Measurements from ENCODE around the gene SNAP29. TPM values are rescaled to one million over a fixed set of nuclear protein-coding genes. Genes with fewer than 3 reads are reported as not detected.

SNAP29 gene
- total and polyA plus RNA-seq, 9 of the 15 experiments (the other 6 are each of a cell fraction or from before 2014, with no cell fraction given): 19.5 to 250 (median 75.9) TPM

DNA sequence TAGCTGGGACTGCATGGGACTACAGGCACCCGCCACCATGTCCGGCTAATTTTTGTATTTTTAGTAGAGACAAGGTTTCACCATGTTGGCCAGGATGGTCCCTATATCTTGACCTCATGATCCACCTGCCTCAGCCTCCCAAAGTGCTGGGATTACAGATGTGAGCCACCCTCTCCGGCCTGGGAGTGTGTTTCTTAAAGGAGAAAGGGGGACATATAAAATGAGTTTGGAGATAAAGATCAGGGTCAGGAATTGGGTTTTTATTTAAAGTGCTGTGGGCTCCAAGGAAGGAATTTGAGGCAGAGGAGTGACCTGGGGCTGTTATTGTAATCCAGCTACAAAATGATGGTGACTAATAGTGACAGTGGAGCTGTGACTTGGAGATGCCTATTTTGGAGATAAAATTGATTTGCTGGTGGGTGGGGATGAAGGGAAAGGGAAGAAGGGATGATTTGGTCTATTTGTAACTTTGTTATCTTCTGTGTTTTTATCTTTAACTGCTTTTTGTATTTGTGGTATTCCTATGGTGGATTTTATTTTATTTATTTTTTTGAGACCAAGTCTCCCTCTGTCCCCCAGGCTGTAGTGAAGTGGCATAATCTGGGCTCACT is 63.4 kb downstream of the SNAP29 start (continued):
- TF ChIP-seq CHD4 (IDR thresholded peaks at IDR 0.05; ENCODE audit: insufficient read depth, insufficient replicate concordance, low read depth, low read length, poor library complexity, severe bottlenecking) (no peak), HCFC1 (IDR thresholded peaks at IDR 0.05; ENCODE audit: low read depth, low read length) (no peak), NFE2L1 (tag; IDR thresholded peaks at IDR 0.05; ENCODE audit: borderline replicate concordance, low read depth) (no peak), NCOA4 (IDR thresholded peaks at IDR 0.05; ENCODE audit: partially characterized antibody) (no peak), NR2C1 (IDR thresholded peaks at IDR 0.05) (no peak), NR2C1 (tag; IDR thresholded peaks at IDR 0.05) (no peak), E2F3 (CRISPR knock-in tag; IDR thresholded peaks at IDR 0.05) (no peak), ZNF583 (CRISPR knock-in tag; IDR thresholded peaks at IDR 0.05) (no peak), PCBP2 (IDR thresholded peaks at IDR 0.05; ENCODE audit: low read depth, low read length, poor library complexity, severe bottlenecking) (no peak), SREBF1 (IDR thresholded peaks at IDR 0.05; ENCODE audit: borderline replicate concordance, low read depth, low read length) (no peak), MCM7 (IDR thresholded peaks at IDR 0.05) (no peak), ZNF57 (CRISPR knock-in tag; IDR thresholded peaks at IDR 0.05) (no peak), PTBP1 (IDR thresholded peaks at IDR 0.05; ENCODE audit: low read depth, low read length) (no peak), GABPB2 (CRISPR knock-in tag; conservative IDR thresholded peaks at IDR 0.05) (peak; percentile 86; the same call in 1 of the 2 replicates), ZNF3 (CRISPR knock-in tag; IDR thresholded peaks at IDR 0.05) (no peak), MEF2D (tag; conservative IDR thresholded peaks at IDR 0.05; ENCODE audit: low read depth) (no peak), FOS (IDR thresholded peaks at IDR 0.05; ENCODE audit: extremely low read depth, insufficient read length) (no peak)
- TF ChIP-seq, protein P1, sequence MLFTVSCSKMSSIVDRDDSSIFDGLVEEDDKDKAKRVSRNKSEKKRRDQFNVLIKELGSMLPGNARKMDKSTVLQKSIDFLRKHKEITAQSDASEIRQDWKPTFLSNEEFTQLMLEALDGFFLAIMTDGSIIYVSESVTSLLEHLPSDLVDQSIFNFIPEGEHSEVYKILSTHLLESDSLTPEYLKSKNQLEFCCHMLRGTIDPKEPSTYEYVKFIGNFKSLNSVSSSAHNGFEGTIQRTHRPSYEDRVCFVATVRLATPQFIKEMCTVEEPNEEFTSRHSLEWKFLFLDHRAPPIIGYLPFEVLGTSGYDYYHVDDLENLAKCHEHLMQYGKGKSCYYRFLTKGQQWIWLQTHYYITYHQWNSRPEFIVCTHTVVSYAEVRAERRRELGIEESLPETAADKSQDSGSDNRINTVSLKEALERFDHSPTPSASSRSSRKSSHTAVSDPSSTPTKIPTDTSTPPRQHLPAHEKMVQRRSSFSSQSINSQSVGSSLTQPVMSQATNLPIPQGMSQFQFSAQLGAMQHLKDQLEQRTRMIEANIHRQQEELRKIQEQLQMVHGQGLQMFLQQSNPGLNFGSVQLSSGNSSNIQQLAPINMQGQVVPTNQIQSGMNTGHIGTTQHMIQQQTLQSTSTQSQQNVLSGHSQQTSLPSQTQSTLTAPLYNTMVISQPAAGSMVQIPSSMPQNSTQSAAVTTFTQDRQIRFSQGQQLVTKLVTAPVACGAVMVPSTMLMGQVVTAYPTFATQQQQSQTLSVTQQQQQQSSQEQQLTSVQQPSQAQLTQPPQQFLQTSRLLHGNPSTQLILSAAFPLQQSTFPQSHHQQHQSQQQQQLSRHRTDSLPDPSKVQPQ (CRISPR knock-in tag; IDR thresholded peaks at IDR 0.05; ENCODE audit: borderline replicate concordance): no peak
- TF ChIP-seq, protein P2, sequence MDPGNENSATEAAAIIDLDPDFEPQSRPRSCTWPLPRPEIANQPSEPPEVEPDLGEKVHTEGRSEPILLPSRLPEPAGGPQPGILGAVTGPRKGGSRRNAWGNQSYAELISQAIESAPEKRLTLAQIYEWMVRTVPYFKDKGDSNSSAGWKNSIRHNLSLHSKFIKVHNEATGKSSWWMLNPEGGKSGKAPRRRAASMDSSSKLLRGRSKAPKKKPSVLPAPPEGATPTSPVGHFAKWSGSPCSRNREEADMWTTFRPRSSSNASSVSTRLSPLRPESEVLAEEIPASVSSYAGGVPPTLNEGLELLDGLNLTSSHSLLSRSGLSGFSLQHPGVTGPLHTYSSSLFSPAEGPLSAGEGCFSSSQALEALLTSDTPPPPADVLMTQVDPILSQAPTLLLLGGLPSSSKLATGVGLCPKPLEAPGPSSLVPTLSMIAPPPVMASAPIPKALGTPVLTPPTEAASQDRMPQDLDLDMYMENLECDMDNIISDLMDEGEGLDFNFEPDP (CRISPR knock-in tag; IDR thresholded peaks at IDR 0.05): no peak
- TF ChIP-seq, protein P3, sequence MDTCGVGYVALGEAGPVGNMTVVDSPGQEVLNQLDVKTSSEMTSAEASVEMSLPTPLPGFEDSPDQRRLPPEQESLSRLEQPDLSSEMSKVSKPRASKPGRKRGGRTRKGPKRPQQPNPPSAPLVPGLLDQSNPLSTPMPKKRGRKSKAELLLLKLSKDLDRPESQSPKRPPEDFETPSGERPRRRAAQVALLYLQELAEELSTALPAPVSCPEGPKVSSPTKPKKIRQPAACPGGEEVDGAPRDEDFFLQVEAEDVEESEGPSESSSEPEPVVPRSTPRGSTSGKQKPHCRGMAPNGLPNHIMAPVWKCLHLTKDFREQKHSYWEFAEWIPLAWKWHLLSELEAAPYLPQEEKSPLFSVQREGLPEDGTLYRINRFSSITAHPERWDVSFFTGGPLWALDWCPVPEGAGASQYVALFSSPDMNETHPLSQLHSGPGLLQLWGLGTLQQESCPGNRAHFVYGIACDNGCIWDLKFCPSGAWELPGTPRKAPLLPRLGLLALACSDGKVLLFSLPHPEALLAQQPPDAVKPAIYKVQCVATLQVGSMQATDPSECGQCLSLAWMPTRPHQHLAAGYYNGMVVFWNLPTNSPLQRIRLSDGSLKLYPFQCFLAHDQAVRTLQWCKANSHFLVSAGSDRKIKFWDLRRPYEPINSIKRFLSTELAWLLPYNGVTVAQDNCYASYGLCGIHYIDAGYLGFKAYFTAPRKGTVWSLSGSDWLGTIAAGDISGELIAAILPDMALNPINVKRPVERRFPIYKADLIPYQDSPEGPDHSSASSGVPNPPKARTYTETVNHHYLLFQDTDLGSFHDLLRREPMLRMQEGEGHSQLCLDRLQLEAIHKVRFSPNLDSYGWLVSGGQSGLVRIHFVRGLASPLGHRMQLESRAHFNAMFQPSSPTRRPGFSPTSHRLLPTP (IDR thresholded peaks at IDR 0.05; ENCODE audit: borderline replicate concordance, extremely low read depth, insufficient read length): no peak
- TF ChIP-seq, protein P4, sequence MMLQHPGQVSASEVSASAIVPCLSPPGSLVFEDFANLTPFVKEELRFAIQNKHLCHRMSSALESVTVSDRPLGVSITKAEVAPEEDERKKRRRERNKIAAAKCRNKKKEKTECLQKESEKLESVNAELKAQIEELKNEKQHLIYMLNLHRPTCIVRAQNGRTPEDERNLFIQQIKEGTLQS (IDR thresholded peaks at IDR 0.05): no peak
- TF ChIP-seq, protein P4 (CRISPR knock-in tag; conservative IDR thresholded peaks at IDR 0.05): peak; percentile 49; the same call in 1 of the 2 replicates
